AG08395 (cell line): Measurements from ENCODE around the gene DPF3.

ENCODE experiments used
- DNase-seq: peaks from one replicate; pipeline ENCODE4 v3.0.0; 2012; ENCODE audit warnings: mixed read lengths, low spot score

DPF3 gene

GRCh38 chr14:72599579-72600470, 294.1 kb downstream of the DPF3 start:
- DNase-seq = no peak

- DNase-seq = no peak
Measured at GRCh38 chr14:72598306-72598705, 295.6 kb downstream of the DPF3 start.

- DNase-seq = no peak
Measured at GRCh38 chr14:72597252-72598233, 296.4 kb downstream of the DPF3 start.

GRCh38 chr14:72595152-72595862, 298.6 kb downstream of the DPF3 start:
- no peak for DNase-seq

GRCh38 chr14:72594099-72594901, 299.6 kb downstream of the DPF3 start:
- no peak for DNase-seq

GRCh38 chr14:72591391-72591790, 302.5 kb downstream of the DPF3 start:
- no peak for DNase-seq

- no peak for DNase-seq
Measured at GRCh38 chr14:72590577-72590976, 303.3 kb downstream of the DPF3 start.

GRCh38 chr14:72589652-72590051, 304.2 kb downstream of the DPF3 start:
- no peak for DNase-seq

GRCh38 chr14:72588521-72588920, 305.4 kb downstream of the DPF3 start:
- DNase-seq = no peak

GRCh38 chr14:72583316-72584272, 310.3 kb downstream of the DPF3 start:
- DNase-seq = no peak

- no peak for DNase-seq
Measured at GRCh38 chr14:72582582-72582981, 311.3 kb downstream of the DPF3 start.

- no peak for DNase-seq
Measured at GRCh38 chr14:72578514-72578913, 315.4 kb downstream of the DPF3 start.

- no peak for DNase-seq
Measured at GRCh38 chr14:72577521-72577920, 316.4 kb downstream of the DPF3 start.

- DNase-seq = no peak
Measured at GRCh38 chr14:72576258-72576657, 317.6 kb downstream of the DPF3 start.

- no peak for DNase-seq
Measured at GRCh38 chr14:72574715-72575114, 319.2 kb downstream of the DPF3 start.

GRCh38 chr14:72573725-72574417, 320.0 kb downstream of the DPF3 start:
- DNase-seq = no peak
